Endothelial cell of umbilical vein (primary cell): ENCODE data around the gene POMP. TPM values are rescaled to one million over a fixed set of nuclear protein-coding genes. Genes with fewer than 3 reads are reported as not detected.

Experiments used
- BruUV-seq: library from RNA; stranded (reverse); fragments of 400-500 nt; replicated peaks from 2 replicates; lab custom pipeline; 2021; lab: Mats Ljungman, UMichigan
- CTCF ChIA-PET: fragments of 300-600, 350-600 bp; sonication (Branson Sonifier 250); formaldehyde crosslinking; loops from one replicate; lab custom pipeline; 2021; ENCODE audit warnings: antibody characterized with exemption, inconsistent platforms; lab: Charles Lee
- POLR2A ChIA-PET: fragments of 300-600, 350-600 bp; sonication (Branson Sonifier 250); formaldehyde crosslinking; loops from one replicate; lab custom pipeline; 2021; ENCODE audit warnings: antibody characterized with exemption, inconsistent platforms; lab: Charles Lee
- DNase-seq: peaks from one replicate; pipeline ENCODE4 v3.0.0-alpha.2; 2011; ENCODE audit warnings: low read depth, low spot score
- FAIRE-seq: peaks from 2 replicates; lab custom pipeline; 2011; peaks lifted over from hg19 to GRCh38; lab: Jason Lieb, UNC
- H2AFZ ChIP-seq: 2 replicates; pipeline ENCODE4 v1.6.0; 2012; ENCODE audit warnings: low read depth, low read length, control low read depth, inconsistent platforms
- H3K27ac ChIP-seq: 2 replicates; pipeline ENCODE4 v1.5.1; 2011; ENCODE audit warnings: low read depth, mild to moderate bottlenecking, control low read depth, low read length, moderate library complexity; ENCODE audit not compliant: insufficient read depth
- H3K27me3 ChIP-seq, 2 experiments: 2 replicates each; pipeline versions ENCODE4 v1.6.0 to v1.6.1; 2011; ENCODE audit warnings: low read length in 2 of 2, mixed read lengths in 1 of 2; ENCODE audit not compliant: control insufficient read depth in 2 of 2, insufficient read depth in 2 of 2
- H3K36me3 ChIP-seq, 2 experiments: 2 replicates in 1 of 2; 3 replicates in 1 of 2; pipeline ENCODE4 v1.5.1; 2011; ENCODE audit warnings: low read length in 2 of 2, mild to moderate bottlenecking in 1 of 2, moderate library complexity in 1 of 2; ENCODE audit not compliant: control insufficient read depth in 2 of 2, insufficient read depth in 2 of 2; ENCODE audit errors: extremely low read depth in 1 of 2
- H3K4me1 ChIP-seq: 3 replicates; pipeline ENCODE4 v1.5.1; 2011; ENCODE audit warnings: mild to moderate bottlenecking, low read length; ENCODE audit not compliant: control insufficient read depth, insufficient read depth; ENCODE audit errors: extremely low read depth
- H3K4me2 ChIP-seq: 2 replicates; pipeline ENCODE4 v1.6.1; 2011; ENCODE audit warnings: low read length, control low read depth, mixed read lengths; ENCODE audit not compliant: insufficient read depth
- H3K4me3 ChIP-seq, 3 experiments: fragments of 200-600 bp in 1 of 3; sonication (generic), shearing (Covaris generic) in 1 of 3; replicated peaks in 1 of 3; 2 replicates each; pipeline ENCODE4 v1.5.1; 2011 to 2016; ENCODE audit warnings: control low read depth in 3 of 3, low read length in 3 of 3, mild to moderate bottlenecking in 2 of 3, inconsistent platforms in 1 of 3, low read depth in 1 of 3, moderate library complexity in 1 of 3; ENCODE audit not compliant: insufficient read depth in 1 of 3
- H3K79me2 ChIP-seq: 2 replicates; pipeline ENCODE4 v1.6.0; 2012; ENCODE audit warnings: low read length, inconsistent platforms; ENCODE audit not compliant: control insufficient read depth, insufficient read depth
- H3K9ac ChIP-seq: replicated peaks from 2 replicates; pipeline ENCODE3; 2011; ENCODE audit warnings: low read length, control low read depth; ENCODE audit not compliant: insufficient read depth; ENCODE audit errors: extremely low read depth
- H3K9me1 ChIP-seq: replicated peaks from 3 replicates; pipeline ENCODE4 v1.6.0; 2011; ENCODE audit warnings: mild to moderate bottlenecking, low read length; ENCODE audit not compliant: control insufficient read depth, insufficient read depth; ENCODE audit errors: extremely low read depth
- H3K9me3 ChIP-seq: replicated peaks from 2 replicates; pipeline ENCODE4 v1.5.1; 2012; ENCODE audit warnings: low read length, inconsistent platforms; ENCODE audit not compliant: control insufficient read depth, insufficient read depth
- H4K20me1 ChIP-seq: replicated peaks from 2 replicates; pipeline ENCODE3; 2011; ENCODE audit warnings: mild to moderate bottlenecking, low read length; ENCODE audit not compliant: control insufficient read depth, insufficient read depth; ENCODE audit errors: extremely low read depth
- CTCF ChIP-seq, 2 donors: IDR thresholded peaks; 1 replicate in 1 of 2; 2 replicates in 1 of 2; pipeline ENCODE4 v1.5.1; 2011; ENCODE audit warnings: low read length in 2 of 2, mild to moderate bottlenecking in 2 of 2, moderate library complexity in 2 of 2, control low read depth in 1 of 2, inconsistent platforms in 1 of 2, low read depth in 1 of 2; ENCODE audit not compliant: insufficient read depth in 1 of 2; ENCODE audit errors: extremely low read depth in 1 of 2
- EZH2 ChIP-seq: IDR thresholded peaks from 2 replicates; pipeline ENCODE4 v1.6.1; 2012; ENCODE audit warnings: borderline replicate concordance, low read depth, mild to moderate bottlenecking, moderate library complexity, low read length, inconsistent platforms; ENCODE audit not compliant: severe bottlenecking
- FOS ChIP-seq: IDR thresholded peaks from 2 replicates; pipeline ENCODE4 v1.6.1; 2011; ENCODE audit warnings: mild to moderate bottlenecking, low read length, moderate library complexity, borderline replicate concordance; ENCODE audit not compliant: insufficient read depth
- GATA2 ChIP-seq: IDR thresholded peaks from 2 replicates; pipeline ENCODE4 v1.7.0; 2011; ENCODE audit warnings: low read depth, mild to moderate bottlenecking, moderate library complexity, mixed read lengths, low read length; ENCODE audit not compliant: insufficient read length, insufficient read depth
- JUN ChIP-seq: IDR thresholded peaks from 2 replicates; pipeline ENCODE4 v1.6.1; 2011; ENCODE audit warnings: borderline replicate concordance, low read depth; ENCODE audit not compliant: insufficient read length, insufficient read depth
- MAX ChIP-seq: IDR thresholded peaks from 2 replicates; pipeline ENCODE4 v1.6.1; 2011; ENCODE audit not compliant: insufficient read depth, insufficient read length
- MYC ChIP-seq: IDR thresholded peaks from one replicate; pipeline ENCODE4 v1.6.1; 2011; ENCODE audit warnings: mild to moderate bottlenecking, low read depth, low read length
- POLR2A ChIP-seq: IDR thresholded peaks from 2 replicates; pipeline ENCODE4 v1.6.1; 2012; ENCODE audit warnings: low read depth, mild to moderate bottlenecking, control low read depth, low read length
- POLR2AphosphoS5 ChIP-seq: IDR thresholded peaks from 2 replicates; pipeline ENCODE4 v1.6.1; 2012; ENCODE audit warnings: low read depth, mild to moderate bottlenecking, control low read depth, low read length, moderate library complexity; ENCODE audit not compliant: insufficient read depth
- dilution Hi-C: fragments of 300-500 bp; cut with MboI; formaldehyde crosslinking; loops from one replicate; pipeline ENCODE4 v1.15.0; 2019; ENCODE audit warnings: low sequenced_read_pairs; ENCODE audit not compliant: extremely low pct_ligation_motif_present
- intact Hi-C: fragments of 100-400 bp; cut with micrococcal nuclease; formaldehyde crosslinking; loops from one replicate; pipeline ENCODE4 v1.10.0; 2022
- polyA plus RNA-seq, 4 experiments: library from polyadenylated mRNA; depleted of rRNA in 3 of 4; stranded (reverse) in 3 of 4; unstranded in 1 of 4; fragments of >200 nt; gene quantifications; 2 replicates each; pipeline versions ENCODE4 v1.2.1 to v1.2.3, GENCODE V29; 2011 to 2012; ENCODE audit warnings: missing spikeins in 1 of 4
- total RNA-seq: library from RNA; stranded (reverse); gene quantifications from 2 replicates; pipeline ENCODE4 v1.2.3, GENCODE V29; 2021

POMP gene
- total and polyA plus RNA-seq, 2 donors (not counting 3 experiments of a cell fraction or from before 2014, with no cell fraction given): 27.0 to 88.9 TPM

- Histone ChIP-seq H3K9me1 (no peaks in the 10 kb centered on the region), H3K4me1 (no peaks in the 10 kb centered on the region), H3K4me3 (no peak overlapping the region), H3K4me2 (no peak overlapping the region), H2AFZ (no peak overlapping the region), H3K27me3 (no peaks in the 10 kb centered on the region), H3K79me2 (no peaks in the 10 kb centered on the region), H3K27ac (no peak overlapping the region), H3K9ac (no peak overlapping the region), H4K20me1 (no peaks in the 10 kb centered on the region), H3K9me3 (no peaks in the 10 kb centered on the region), H3K36me3 (no peaks in the 10 kb centered on the region)
- ChIA-PET POLR2A (no interaction called here), CTCF (no interaction called here)
- no TSS peak for BruUV-seq
- intact Hi-C loops: no loop called here
- dilution Hi-C loops: no loop called here
- TF ChIP-seq POLR2A (no peak), FOS (no peak), CTCF (IDR thresholded peaks at IDR 0.05; ENCODE audit: extremely low read depth in 1 of 2, insufficient read depth in 1 of 2, low read depth in 1 of 2, low read length in 2 of 2) (no peak), MYC (no peak), EZH2 (no peak), POLR2AphosphoS5 (no peak), MAX (no peak), GATA2 (no peak), JUN (no peak)
- FAIRE-seq (no peak), DNase-seq (no peak)
These were observed 38.7 kb upstream of the POMP start for GRCh38 chr13:28620011-28620830.
